Testis (tissue), 3 donors: ENCODE data around the gene ABCG1. TPM values are rescaled to one million over a fixed set of nuclear protein-coding genes. Genes with fewer than 3 reads are reported as not detected.
A peak's percentile ranks its signal among the peaks of the same experiment; 100 is the strongest.

ENCODE experiments used
- DNase-seq: peaks from one replicate; pipeline ENCODE4 v3.0.0-alpha.2; 2019
- H3K27ac ChIP-seq, 2 donors: fragments of 200-600 bp; sonication (generic); one replicate each; pipeline ENCODE4 v1.5.1; 2019
- H3K27me3 ChIP-seq: fragments of 200-600 bp; sonication (generic); one replicate; pipeline ENCODE4 v1.5.1; 2019
- H3K36me3 ChIP-seq: fragments of 200-600 bp; sonication (generic); one replicate; pipeline ENCODE4 v1.5.1; 2017; ENCODE audit warnings: low read depth; ENCODE audit errors: missing control alignments
- H3K4me1 ChIP-seq: fragments of 200-600 bp; sonication (generic); one replicate; pipeline ENCODE4 v1.5.1; 2019
- H3K4me3 ChIP-seq, 2 donors: fragments of 200-600 bp; sonication (generic); one replicate each; pipeline ENCODE4 v1.5.1; 2017 to 2019
- H3K9me3 ChIP-seq: fragments of 200-600 bp; sonication (generic); one replicate; pipeline ENCODE4 v1.5.1; 2017
- POLR2A ChIP-seq: fragments of 450-650 bp; IDR thresholded peaks from one replicate; pipeline ENCODE4 v1.6.1; 2017; ENCODE audit warnings: antibody characterized with exemption, mild to moderate bottlenecking, moderate library complexity
- WGBS, 2 donors: methylation state at CpG; one replicate each; pipeline ENCODE4 v1.1.5; 2018; 5-methylcytosine and 5-hydroxymethylcytosine counted together
- intact Hi-C: fragments of 100-400 bp; cut with DNase I; formaldehyde crosslinking; loops from one replicate; pipeline ENCODE4 v1.15.1; 2023; ENCODE audit warnings: low total_unique reads
- polyA plus RNA-seq: library from polyadenylated mRNA; stranded (reverse); fragments of 350-450 nt; fragmentation: Illumina TruSeq; extraction: RNeasy Lipid Tissue Mini Kit (QIAGEN cat#74804); gene quantifications from one replicate; pipeline ENCODE4 v1.2.3, GENCODE V29; 2014; ENCODE audit warnings: low read depth, low replicate concordance; ENCODE audit not compliant: insufficient read depth
- total RNA-seq, 2 donors: library from RNA; depleted of rRNA; stranded (reverse); fragments of >200 nt; gene quantifications; one replicate each; pipeline ENCODE4 v1.2.3, GENCODE V29; 2016
- TF ChIP-seq, protein P1 (sequence below), 3 experiments: fragments of 450-650 bp in 2 of 3; fragments of 200-600 bp in 1 of 3; sonication (generic) in 1 of 3; IDR thresholded peaks; one replicate each; pipeline ENCODE4 v1.5.1; 2016 to 2019; ENCODE audit warnings: antibody characterized with exemption in 3 of 3, mild to moderate bottlenecking in 2 of 3, moderate library complexity in 1 of 3

Gene ABCG1
- total and polyA plus RNA-seq, 3 donors from 2014 or later: 4.6 to 5.9 (median 5.1) TPM

GRCh38 chr21:42309753-42310213 lies 90.8 kb downstream of the ABCG1 start:
- TF ChIP-seq, protein P1, sequence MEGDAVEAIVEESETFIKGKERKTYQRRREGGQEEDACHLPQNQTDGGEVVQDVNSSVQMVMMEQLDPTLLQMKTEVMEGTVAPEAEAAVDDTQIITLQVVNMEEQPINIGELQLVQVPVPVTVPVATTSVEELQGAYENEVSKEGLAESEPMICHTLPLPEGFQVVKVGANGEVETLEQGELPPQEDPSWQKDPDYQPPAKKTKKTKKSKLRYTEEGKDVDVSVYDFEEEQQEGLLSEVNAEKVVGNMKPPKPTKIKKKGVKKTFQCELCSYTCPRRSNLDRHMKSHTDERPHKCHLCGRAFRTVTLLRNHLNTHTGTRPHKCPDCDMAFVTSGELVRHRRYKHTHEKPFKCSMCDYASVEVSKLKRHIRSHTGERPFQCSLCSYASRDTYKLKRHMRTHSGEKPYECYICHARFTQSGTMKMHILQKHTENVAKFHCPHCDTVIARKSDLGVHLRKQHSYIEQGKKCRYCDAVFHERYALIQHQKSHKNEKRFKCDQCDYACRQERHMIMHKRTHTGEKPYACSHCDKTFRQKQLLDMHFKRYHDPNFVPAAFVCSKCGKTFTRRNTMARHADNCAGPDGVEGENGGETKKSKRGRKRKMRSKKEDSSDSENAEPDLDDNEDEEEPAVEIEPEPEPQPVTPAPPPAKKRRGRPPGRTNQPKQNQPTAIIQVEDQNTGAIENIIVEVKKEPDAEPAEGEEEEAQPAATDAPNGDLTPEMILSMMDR (IDR thresholded peaks at IDR 0.05): peak; percentile 41 to 88 (median 67)
- no peak for TF ChIP-seq POLR2A
- WGBS, 2 donors: 10 to 12% methylated on average over 20 to 22 of the region's 22 CpGs
- Histone ChIP-seq H3K36me3 (no peaks in the 10 kb centered on the region), H3K27ac (no peak overlapping the region), H3K9me3 (no peaks in the 10 kb centered on the region), H3K27me3 (no peaks in the 10 kb centered on the region), H3K4me3 (peak overlapping the region in 1 of 2 donors; percentile 30), H3K4me1 (peaks cover 33% of the 10 kb centered on the region)
- intact Hi-C loops: no loop called here
- peak; percentile 80 for DNase-seq

GRCh38 chr21:42310411-42311001 lies 91.6 kb downstream of the ABCG1 start:
- no peak for DNase-seq
- H3K4me3 ChIP-seq: no peak overlapping the region
- intact Hi-C loops: no loop called here
- H3K27me3 ChIP-seq: no peaks in the 10 kb centered on the region
- peaks cover 33% of the 10 kb centered on the region for H3K4me1 ChIP-seq
- WGBS, 2 donors: 66 to 76% methylated on average over 8 to 12 of the region's 12 CpGs
- TF ChIP-seq, protein P1 (IDR thresholded peaks at IDR 0.05): no peak
- no peak for TF ChIP-seq POLR2A
- no peak overlapping the region for H3K27ac ChIP-seq
- no peaks in the 10 kb centered on the region for H3K36me3 ChIP-seq
- H3K9me3 ChIP-seq: no peaks in the 10 kb centered on the region

DNA sequence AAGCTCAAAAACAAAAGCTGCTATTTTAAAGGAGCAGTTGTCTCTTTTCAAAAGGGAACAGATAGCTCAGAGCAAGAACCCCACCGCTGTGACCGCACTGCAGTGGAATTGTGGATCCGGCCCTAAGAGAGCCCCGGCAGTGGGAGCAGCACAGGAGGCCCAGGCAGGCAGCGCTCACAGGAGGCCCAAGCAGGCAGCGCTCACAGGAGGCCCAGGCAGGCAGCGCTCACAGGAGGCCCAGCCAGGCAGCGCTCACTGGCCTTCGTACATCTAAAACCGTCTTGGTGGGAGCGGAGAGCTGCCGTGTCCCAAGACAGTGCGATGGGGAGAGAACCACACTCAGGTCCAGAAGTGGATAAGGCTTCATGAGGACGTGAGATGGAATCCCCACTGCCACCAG lies 92.2 kb downstream of the ABCG1 start:
- no peaks in the 10 kb centered on the region for H3K9me3 ChIP-seq
- TF ChIP-seq, protein P1 (IDR thresholded peaks at IDR 0.05): no peak
- TF ChIP-seq POLR2A: no peak
- H3K27me3 ChIP-seq: no peaks in the 10 kb centered on the region
- no peaks in the 10 kb centered on the region for H3K36me3 ChIP-seq
- DNase-seq: no peak
- no peak overlapping the region for H3K27ac ChIP-seq
- H3K4me1 ChIP-seq: peaks cover 33% of the 10 kb centered on the region
- intact Hi-C loops: no loop called here
- H3K4me3 ChIP-seq: no peak overlapping the region
- WGBS, 2 donors: 72 to 88% methylated on average over 7 to 14 of the region's 14 CpGs

DNA sequence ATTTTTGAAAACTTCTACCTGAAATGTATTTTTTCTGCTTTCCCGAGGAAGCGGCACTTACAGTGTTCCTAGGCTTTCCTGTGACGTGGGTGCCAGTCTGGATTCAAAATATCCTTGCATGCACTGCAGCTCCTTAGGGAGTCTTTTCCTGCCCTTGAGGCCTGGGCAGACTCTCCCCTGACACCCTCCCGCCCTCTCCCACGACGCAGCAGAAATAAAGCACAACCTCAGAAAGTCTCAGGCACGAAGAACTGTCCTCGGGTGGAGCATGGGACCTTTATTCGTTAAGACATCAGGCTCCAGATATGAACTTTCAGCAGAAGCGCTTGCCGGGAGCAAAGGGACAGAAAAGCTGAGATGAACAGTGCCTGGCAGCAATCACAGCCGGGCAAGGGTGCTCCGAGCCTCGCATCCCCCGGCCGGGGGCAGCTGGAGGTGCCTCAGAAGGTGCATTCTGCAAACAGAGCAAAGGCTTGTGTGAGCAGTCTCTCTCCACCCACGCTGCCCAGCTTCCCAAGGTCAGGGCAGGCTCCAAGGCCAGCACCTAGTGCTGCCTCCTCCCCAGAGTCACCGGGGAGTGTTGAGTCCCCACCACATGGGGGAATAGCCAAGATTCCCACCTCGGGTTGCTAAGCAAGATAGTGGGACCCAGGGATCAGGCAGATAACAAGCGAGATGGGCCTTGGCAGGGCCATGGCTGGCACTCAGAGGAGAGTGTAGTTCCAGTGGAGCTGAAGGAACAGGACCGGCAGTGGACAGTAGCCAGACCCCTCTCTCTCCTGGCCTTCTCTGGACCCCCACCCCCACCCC lies 93.1 kb downstream of the ABCG1 start:
- TF ChIP-seq, protein P1 (IDR thresholded peaks at IDR 0.05): no peak
- TF ChIP-seq POLR2A: no peak
- Histone ChIP-seq H3K9me3 (no peaks in the 10 kb centered on the region), H3K4me3 (no peak overlapping the region), H3K27ac (no peak overlapping the region), H3K27me3 (no peaks in the 10 kb centered on the region), H3K36me3 (no peaks in the 10 kb centered on the region), H3K4me1 (peaks cover 33% of the 10 kb centered on the region)
- peak; percentile 36 for DNase-seq
- intact Hi-C loops: no loop called here
- WGBS, 2 donors: 53 to 58% methylated on average over 18 to 21 of the region's 21 CpGs
